Measurements from ENCODE around the gene SINHCAF.
"Not testable (repeated sequence)": the region's sequence is repeated elsewhere in the genome, so short reads cannot be mapped to it uniquely, and the experiment has no call there.

Gene SINHCAF

GRCh38 chr12:31272607-31273225, 53.2 kb downstream of the SINHCAF start:
- no peak overlapping the region for H3K4me3 ChIP-seq (ENCODE audit: low read depth, low read length)

- H3K4me3 ChIP-seq (ENCODE audit: low read depth, low read length): no peak overlapping the region
Measured at GRCh38 chr12:31267966-31268365, 58.0 kb downstream of the SINHCAF start.

DNA sequence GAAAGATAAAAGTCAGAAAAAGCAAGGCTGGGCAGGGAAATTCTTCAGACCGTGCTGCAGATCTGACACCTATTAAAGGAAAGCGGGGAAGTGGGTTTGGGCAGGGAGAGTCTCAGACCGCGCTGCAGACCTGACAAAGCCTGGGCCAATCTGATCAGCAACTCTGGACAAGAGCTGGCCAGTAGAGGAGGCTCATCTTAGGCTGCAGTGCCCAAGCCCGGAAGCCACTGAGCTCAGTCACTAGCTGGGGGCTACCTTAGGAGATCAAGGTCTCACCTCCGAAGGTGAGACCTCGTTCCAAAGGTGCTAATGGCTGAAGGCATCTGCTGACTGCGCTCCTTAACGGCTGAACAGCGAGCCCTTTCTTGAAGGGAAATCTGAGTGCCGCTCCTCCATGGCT, 60.2 kb downstream of the SINHCAF start:
- no peak overlapping the region for H3K4me3 ChIP-seq (ENCODE audit: low read depth, low read length)

- H3K4me3 ChIP-seq (ENCODE audit: low read depth, low read length): no peak overlapping the region
Measured at GRCh38 chr12:31263661-31264060, 62.3 kb downstream of the SINHCAF start.

GRCh38 chr12:31261744-31262143, 64.2 kb downstream of the SINHCAF start:
- no peak overlapping the region for H3K4me3 ChIP-seq (ENCODE audit: low read depth, low read length)

GRCh38 chr12:31260840-31261239, 65.1 kb downstream of the SINHCAF start:
- no peak overlapping the region for H3K4me3 ChIP-seq (ENCODE audit: low read depth, low read length)

DNA sequence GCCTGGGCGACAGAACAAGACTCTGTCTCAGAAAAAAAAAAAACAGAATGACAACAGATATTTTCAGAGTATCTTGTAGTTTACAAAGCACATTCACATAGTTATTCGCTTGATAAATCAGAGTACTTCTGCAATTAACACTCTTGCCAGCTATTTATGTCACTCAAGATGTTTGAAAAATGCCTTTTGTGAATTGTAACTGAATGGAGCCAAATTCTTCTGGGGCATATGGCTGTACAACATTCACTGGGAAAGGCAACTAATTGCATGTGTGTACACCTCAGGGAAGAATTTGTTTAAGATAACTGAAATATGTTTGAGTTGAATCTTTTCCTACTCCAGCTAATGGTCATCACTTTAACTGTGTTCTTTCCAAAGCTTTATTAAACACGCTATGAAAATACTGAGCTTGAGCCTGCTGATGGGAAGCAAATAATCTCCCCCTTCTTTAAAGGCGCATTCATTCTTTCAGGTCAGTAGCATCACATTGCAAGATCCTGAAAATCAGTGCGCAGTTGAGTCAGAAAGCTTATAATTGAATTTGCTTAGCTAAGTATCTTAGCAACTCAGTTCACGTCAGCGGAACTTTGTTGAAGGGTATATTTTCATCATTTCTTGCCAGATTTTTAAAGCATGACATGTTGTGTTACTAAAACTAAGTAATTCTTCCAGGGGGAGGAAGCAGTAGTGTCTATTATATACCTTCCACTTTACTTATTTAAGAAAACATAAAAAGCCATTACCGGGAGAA, 66.6 kb downstream of the SINHCAF start:
- no peak overlapping the region for H3K4me3 ChIP-seq (ENCODE audit: low read depth, low read length)

DNA sequence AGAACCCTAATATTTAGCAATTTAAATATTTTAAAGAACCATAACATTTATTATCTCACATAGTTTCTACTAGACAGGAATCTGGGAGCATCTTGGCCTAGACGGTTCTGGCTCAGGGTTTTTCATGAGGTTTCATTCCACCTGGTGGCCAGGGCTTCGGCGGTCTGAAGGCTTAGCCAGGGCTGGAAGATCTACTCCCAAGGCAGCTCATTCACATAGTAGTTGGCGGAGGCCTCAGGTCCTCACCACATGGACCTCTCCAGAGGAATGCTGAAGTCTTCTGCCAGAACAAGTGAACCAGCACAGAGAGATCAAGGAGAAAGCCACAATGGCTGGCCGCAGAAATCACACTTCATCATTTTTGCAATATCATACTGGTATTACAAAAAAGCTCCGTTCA, 68.2 kb downstream of the SINHCAF start:
- H3K4me3 ChIP-seq (ENCODE audit: low read depth, low read length): no peak overlapping the region

DNA sequence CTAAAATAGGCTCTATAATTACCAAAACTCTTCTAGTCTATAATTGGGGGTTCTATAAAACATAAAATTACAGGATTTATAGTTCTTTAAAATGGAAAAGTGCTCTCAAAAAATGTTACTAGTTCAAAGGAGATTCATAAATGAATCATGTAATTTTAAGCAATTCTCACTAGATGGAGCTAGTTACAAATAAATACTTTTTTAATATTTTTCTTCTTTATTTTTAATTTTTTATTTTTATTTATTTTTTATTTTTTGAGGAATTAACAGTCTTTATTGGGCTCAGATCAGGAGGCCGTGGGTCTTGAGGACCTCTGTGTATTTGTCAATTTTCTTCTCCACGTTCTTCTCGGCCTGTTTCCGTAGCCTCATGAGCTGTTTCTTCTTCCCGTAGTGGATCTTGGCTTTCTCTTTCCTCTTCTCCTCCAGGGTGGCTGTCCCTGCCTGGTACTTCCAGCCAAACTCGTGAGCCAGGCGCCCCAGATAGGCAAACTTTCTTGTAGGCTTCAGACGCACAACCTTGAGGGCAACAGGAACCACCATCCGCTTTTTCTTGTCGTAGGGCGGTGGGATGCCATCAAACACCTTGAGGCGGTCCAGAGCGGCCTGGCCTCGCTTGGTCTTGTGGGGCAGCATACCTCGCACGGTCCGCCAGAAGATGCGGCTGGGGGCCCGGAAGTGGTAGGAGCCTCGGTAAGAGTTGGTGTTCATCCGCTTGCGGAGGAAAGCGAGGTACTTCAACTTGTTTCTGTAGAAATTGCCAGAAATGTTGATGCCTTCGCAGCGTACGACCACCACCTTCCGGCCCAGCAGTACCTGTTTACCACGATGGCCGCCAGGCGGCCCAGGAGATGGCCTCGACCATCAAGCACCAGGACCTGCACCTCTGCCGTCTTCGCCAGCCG, 74.0 kb downstream of the SINHCAF start:
- not testable (repeated sequence) for H3K4me3 ChIP-seq (ENCODE audit: low read depth, low read length)

DNA sequence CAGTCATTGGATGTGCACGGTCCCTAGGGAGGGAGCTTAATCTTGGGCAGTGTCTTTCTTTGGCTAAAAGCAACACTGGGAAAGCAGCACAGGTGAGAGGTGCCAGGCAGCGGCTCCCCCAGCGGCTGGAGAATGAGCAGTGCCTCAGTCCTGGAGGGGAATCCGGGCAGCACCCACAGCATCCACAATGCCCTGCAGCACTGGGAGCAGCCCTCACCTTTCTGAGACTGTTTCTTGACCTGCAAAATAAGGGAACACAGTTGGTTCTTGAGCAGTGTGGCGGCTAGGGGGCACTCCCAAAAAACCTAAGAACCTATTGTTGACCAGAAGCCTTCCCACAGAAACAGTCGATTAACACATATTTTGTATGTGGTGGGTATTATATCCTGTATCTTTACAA, 75.8 kb downstream of the SINHCAF start:
- H3K4me3 ChIP-seq (ENCODE audit: low read depth, low read length): no peak overlapping the region

DNA sequence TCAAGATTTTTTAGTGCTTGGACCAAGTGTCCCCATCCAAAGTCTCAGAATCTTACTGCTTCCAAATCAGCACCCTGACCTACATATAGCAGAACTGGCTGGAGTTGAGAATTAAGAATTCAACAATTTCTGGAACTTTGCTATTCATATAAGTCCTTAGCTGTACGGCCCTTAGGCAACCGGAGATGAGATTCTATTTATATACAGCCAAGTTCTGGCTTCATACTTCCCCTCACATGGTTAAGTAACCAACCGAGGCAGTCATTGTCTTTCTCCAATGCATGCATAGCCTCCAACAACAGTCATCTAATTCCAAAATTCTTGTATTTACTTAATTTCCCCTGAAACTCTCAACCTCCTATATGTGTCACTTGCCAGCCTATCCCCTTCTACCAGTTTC, 76.6 kb downstream of the SINHCAF start:
- no peak overlapping the region for H3K4me3 ChIP-seq (ENCODE audit: low read depth, low read length)

DNA sequence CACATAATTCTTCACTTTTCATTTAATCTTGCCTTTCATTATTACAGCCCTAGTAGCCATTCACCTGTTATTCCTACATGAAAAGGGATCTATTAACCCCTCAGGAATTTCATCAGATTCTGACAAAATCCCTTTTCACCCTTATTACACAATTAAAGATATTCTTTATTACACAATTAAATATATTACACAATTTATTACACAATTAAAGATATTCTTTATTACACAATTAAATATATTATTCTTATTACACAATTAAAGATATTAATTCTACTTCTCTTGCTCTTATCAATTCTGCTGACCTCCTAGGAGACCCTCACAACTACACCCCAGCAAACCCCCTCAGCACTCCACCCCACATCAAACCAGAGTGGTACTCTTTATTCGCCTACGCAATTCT, 77.1 kb downstream of the SINHCAF start:
- no peak overlapping the region for H3K4me3 ChIP-seq (ENCODE audit: low read depth, low read length)

GRCh38 chr12:31248337-31248736, 77.6 kb downstream of the SINHCAF start:
- H3K4me3 ChIP-seq (ENCODE audit: low read depth, low read length): no peak overlapping the region

DNA sequence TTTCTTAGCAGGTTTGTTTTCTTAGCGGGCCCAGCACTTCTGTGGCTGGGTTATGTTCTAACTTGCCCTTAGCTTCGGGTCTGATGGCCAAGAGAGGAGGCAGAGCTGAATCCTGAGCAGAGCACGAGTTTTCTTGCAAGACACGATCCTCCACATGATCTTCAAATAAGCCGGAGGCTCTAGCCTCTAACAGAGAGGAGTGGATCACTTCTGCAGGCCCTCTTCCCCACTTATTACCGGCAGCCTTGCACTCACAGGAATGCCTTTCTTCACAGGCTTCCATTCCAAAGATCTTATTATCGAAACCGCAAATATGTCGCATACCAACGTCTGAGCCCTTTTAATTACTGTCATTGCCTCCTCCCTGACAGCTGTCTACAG, 79.5 kb downstream of the SINHCAF start:
- H3K4me3 ChIP-seq (ENCODE audit: low read depth, low read length): no peak overlapping the region

DNA sequence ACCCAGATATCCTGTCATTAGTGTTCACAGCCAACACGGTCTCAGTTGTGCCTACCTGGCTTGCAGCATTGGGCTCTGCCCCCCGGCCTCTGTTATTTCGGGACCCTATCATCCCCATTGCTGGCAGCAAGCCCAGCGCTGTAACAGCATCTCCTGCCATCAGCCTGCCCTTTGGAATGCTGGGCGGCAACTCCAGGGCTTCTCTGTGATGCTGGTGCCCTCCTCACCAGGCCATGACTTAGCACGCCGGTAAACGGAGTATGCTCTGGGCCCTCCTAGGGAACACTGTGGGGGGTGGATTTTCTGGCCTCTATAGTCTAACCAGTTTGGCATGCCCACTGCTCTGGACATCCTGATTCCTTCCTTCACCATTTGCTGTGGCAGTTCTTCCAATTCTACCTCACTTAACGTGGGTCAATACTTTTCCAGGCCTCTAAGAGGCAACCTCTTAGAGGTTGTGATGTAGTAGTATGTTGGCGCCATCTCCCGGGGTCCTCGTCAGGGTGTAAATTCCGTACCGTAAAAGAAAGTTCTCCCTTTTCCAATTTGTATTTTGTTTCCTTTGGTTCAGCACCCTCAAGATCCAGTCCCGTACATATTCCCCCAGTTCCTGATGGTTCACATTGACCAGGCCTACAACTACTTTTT, 80.0 kb downstream of the SINHCAF start:
- H3K4me3 ChIP-seq (ENCODE audit: low read depth, low read length): no peak overlapping the region

DNA sequence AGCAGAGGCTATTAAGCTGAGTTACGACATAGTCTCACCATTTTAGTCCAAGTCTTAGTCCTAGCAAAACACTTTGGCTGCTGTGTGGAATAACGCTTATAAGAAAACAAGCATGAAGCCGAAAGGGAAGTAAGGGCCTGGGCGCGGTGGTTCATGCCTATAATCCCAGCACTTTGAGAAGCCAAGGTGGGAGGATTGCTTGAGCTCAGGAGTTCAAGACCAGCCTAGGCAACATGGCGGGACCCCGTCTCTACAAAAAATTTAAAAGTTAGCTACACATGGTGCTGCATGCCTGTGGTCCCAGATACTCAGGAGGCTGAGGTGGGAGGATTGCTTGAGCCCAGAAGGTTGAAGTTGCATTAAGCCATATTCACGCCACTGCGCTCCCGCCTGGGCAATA, 83.5 kb downstream of the SINHCAF start:
- H3K4me3 ChIP-seq (ENCODE audit: low read depth, low read length): not testable (repeated sequence)

- no peak overlapping the region for H3K4me3 ChIP-seq (ENCODE audit: low read depth, low read length)
Measured at GRCh38 chr12:31238764-31239387, 87.1 kb downstream of the SINHCAF start.

GRCh38 chr12:31238333-31238732, 87.6 kb downstream of the SINHCAF start:
- H3K4me3 ChIP-seq (ENCODE audit: low read depth, low read length): not testable (repeated sequence)

DNA sequence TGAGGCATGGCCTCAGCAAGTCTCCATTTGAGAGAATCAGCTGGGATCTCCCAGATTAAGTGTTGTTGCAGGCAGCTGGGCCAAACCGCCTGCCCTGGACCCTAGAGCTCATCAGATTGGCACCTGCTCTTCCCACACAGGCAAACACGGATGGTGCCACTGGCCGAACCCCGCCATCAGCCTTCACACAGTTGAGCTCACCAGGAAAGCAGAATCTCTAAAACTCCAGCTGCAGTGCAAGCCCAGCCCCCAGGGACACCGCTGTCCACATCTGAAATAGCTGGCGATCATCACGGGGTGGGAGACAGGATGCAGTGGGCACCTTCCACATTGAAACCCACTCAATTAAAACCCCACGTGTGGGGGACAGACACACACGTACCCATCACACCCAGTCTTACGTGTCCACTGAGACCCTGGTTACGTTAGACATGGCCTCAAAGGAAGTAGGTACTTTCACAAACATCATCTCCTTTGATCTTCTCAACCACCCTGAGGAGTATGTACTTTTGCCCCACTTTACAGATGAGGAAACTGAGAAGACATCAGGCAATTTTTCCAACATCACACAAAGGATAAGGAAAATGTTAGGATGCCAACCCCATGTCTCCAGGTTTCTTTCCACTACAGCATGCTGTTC, 88.8 kb downstream of the SINHCAF start:
- H3K4me3 ChIP-seq (ENCODE audit: low read depth, low read length): no peak overlapping the region

GRCh38 chr12:31235868-31236395, 90.0 kb downstream of the SINHCAF start:
- H3K4me3 ChIP-seq (ENCODE audit: low read depth, low read length): no peak overlapping the region

All from iPS-11a (cell line).